Measurements from ENCODE around the gene S100G. TPM values are rescaled to one million over a fixed set of nuclear protein-coding genes. Genes with fewer than 3 reads are reported as not detected.

Gene S100G
- polyA plus RNA-seq, 1 of the 3 experiments (the other 2 are of a cell fraction) = not detected

DNA sequence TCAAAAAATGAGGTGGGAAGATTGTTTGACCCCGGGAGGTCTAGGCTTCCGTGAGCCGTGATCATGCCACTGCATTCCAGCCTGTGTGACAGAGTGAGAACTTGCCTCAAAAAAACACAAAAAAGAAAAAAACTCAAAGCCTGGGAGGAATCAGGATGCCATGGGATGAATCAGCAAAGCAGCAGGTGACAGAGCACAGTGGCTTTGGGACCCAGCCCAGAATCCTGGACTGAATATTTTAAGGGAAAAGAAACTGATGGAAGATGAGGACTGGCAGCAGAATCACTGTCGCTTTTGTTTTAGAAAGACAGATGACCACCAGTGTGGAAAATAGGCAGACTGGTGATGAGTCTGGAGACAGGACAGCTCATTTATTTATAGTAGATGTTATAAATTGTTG lies 16.6 kb downstream of the S100G start (continued):
- TF ChIP-seq, protein P1, sequence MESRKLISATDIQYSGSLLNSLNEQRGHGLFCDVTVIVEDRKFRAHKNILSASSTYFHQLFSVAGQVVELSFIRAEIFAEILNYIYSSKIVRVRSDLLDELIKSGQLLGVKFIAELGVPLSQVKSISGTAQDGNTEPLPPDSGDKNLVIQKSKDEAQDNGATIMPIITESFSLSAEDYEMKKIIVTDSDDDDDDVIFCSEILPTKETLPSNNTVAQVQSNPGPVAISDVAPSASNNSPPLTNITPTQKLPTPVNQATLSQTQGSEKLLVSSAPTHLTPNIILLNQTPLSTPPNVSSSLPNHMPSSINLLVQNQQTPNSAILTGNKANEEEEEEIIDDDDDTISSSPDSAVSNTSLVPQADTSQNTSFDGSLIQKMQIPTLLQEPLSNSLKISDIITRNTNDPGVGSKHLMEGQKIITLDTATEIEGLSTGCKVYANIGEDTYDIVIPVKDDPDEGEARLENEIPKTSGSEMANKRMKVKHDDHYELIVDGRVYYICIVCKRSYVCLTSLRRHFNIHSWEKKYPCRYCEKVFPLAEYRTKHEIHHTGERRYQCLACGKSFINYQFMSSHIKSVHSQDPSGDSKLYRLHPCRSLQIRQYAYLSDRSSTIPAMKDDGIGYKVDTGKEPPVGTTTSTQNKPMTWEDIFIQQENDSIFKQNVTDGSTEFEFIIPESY (IDR thresholded peaks at IDR 0.05; ENCODE audit: borderline replicate concordance, low read depth) = no peak
- TF ChIP-seq FOSL2 (IDR thresholded peaks at IDR 0.05; ENCODE audit: borderline replicate concordance, low read depth) = no peak
- TF ChIP-seq, protein P2, sequence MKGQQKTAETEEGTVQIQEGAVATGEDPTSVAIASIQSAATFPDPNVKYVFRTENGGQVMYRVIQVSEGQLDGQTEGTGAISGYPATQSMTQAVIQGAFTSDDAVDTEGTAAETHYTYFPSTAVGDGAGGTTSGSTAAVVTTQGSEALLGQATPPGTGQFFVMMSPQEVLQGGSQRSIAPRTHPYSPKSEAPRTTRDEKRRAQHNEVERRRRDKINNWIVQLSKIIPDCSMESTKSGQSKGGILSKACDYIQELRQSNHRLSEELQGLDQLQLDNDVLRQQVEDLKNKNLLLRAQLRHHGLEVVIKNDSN (IDR thresholded peaks at IDR 0.05; ENCODE audit: borderline replicate concordance, low read depth) = no peak
- TF ChIP-seq YY1 (IDR thresholded peaks at IDR 0.05; ENCODE audit: low read depth) = no peak
- no peak for TF ChIP-seq EZH2phosphoT487 (IDR thresholded peaks at IDR 0.05; ENCODE audit: borderline replicate concordance, low read depth)
- TF ChIP-seq RCOR1 (IDR thresholded peaks at IDR 0.05; ENCODE audit: low read length) = no peak
- TF ChIP-seq MEF2A (IDR thresholded peaks at IDR 0.05; ENCODE audit: borderline replicate concordance, low read depth) = no peak
- TF ChIP-seq, protein P3, sequence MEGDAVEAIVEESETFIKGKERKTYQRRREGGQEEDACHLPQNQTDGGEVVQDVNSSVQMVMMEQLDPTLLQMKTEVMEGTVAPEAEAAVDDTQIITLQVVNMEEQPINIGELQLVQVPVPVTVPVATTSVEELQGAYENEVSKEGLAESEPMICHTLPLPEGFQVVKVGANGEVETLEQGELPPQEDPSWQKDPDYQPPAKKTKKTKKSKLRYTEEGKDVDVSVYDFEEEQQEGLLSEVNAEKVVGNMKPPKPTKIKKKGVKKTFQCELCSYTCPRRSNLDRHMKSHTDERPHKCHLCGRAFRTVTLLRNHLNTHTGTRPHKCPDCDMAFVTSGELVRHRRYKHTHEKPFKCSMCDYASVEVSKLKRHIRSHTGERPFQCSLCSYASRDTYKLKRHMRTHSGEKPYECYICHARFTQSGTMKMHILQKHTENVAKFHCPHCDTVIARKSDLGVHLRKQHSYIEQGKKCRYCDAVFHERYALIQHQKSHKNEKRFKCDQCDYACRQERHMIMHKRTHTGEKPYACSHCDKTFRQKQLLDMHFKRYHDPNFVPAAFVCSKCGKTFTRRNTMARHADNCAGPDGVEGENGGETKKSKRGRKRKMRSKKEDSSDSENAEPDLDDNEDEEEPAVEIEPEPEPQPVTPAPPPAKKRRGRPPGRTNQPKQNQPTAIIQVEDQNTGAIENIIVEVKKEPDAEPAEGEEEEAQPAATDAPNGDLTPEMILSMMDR (IDR thresholded peaks at IDR 0.05) = no peak
- no peak for TF ChIP-seq CHD2 (IDR thresholded peaks at IDR 0.05; ENCODE audit: low read length, partially characterized antibody)
- no peak for TF ChIP-seq POLR2AphosphoS5 (IDR thresholded peaks at IDR 0.05; ENCODE audit: low read depth, low read length)
- peak; percentile 21; the same call in 1 of the 2 replicates for TF ChIP-seq NFIC (IDR thresholded peaks at IDR 0.05; ENCODE audit: borderline replicate concordance)
- TF ChIP-seq, protein P4, sequence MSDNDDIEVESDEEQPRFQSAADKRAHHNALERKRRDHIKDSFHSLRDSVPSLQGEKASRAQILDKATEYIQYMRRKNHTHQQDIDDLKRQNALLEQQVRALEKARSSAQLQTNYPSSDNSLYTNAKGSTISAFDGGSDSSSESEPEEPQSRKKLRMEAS (IDR thresholded peaks at IDR 0.05; ENCODE audit: low read depth) = peak; percentile 36; the same call in 1 of the 2 replicates
- no peak for TF ChIP-seq GATA2 (CRISPR knock-in tag; IDR thresholded peaks at IDR 0.05)
- TF ChIP-seq EP300 (IDR thresholded peaks at IDR 0.05; ENCODE audit: borderline replicate concordance in 1 of 2, low read depth in 1 of 2, low read length in 1 of 2) = peak in 1 of 2 experiments; percentile 14; a peak in 1 of 4 replicates

DNA sequence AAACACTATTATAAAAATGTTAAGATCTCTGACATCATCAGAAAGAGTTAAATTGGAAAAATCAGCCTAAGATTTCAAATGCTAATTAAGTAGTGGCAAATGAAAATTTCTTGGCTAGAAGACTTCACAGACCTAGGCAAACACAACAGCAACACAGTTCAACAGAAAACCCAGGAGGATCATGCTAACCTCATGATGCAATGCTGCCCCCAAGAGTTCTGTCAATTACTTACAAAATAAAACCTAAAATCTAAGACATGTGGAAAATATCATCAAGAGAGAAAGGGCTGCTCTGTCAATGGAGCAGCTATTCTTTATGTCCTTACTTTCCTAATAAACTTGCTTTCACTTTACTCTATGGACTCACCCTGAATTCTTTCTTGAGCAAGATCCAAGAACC lies 21.0 kb downstream of the S100G start:
- H2AFZ ChIP-seq (ENCODE audit: low read depth) = no peak overlapping the region
- no peaks in the 10 kb centered on the region for H3K9me2 ChIP-seq
- 0 out of 4 replicates have a peak, but pooled peaks cover 0 to 7% of the 10 kb centered on the region in 2 experiments for H3K4me1 ChIP-seq (ENCODE audit: control insufficient read depth in 1 of 2, insufficient read depth in 2 of 2, low read depth in 1 of 2, low read length in 1 of 2)
- no peaks in the 10 kb centered on the region for H4K20me1 ChIP-seq (ENCODE audit: insufficient read depth)
- POLR2A ChIA-PET = no interaction called here
- H3K9me3 ChIP-seq = no peaks in the 10 kb centered on the region
- H3F3A ChIP-seq (replicated peaks; ENCODE audit: insufficient read depth) = peaks cover 8% of the 10 kb centered on the region
- H3K4me3 ChIP-seq (ENCODE audit: low read depth in 2 of 2, low read length in 1 of 2) = no peak overlapping the region
- peaks cover 5 to 8% of the 10 kb centered on the region in 2 experiments for H3K36me3 ChIP-seq (replicated peaks in 1 of 2; ENCODE audit: control insufficient read depth in 1 of 2, insufficient read depth in 2 of 2, low read length in 1 of 2)
- DNase-seq = peak; percentile 60
- no peak overlapping the region for H3K9ac ChIP-seq
- no peaks in the 10 kb centered on the region for H3K79me2 ChIP-seq (ENCODE audit: insufficient read depth)
- CTCF ChIA-PET = interaction anchor here (0.7 to 2.1 kb wide), 11 partner anchors 22 to 822 kb away, joined by 3 to 5 read pairs (median 4); partner anchors contain the start of gene GRPR
- H3K4me2 ChIP-seq = no peak overlapping the region
- no peak overlapping the region for H3K27ac ChIP-seq (ENCODE audit: low read depth in 2 of 2, low read length in 1 of 2)
- H3K27me3 ChIP-seq (ENCODE audit: insufficient read depth) = no peaks in the 10 kb centered on the region
- peak; percentile 61 for TF ChIP-seq SMC3 (IDR thresholded peaks at IDR 0.05; ENCODE audit: low read depth, low read length)
- TF ChIP-seq MXI1 (IDR thresholded peaks at IDR 0.05; ENCODE audit: low read depth, low read length) = no peak
- TF ChIP-seq RAD21 (IDR thresholded peaks at IDR 0.05; ENCODE audit: low read length) = peak; percentile 86
- TF ChIP-seq, protein P3 (IDR thresholded peaks at IDR 0.05) = peak; percentile 76
- no peak for TF ChIP-seq CHD2 (IDR thresholded peaks at IDR 0.05; ENCODE audit: low read length, partially characterized antibody)
- TF ChIP-seq TEAD4 (IDR thresholded peaks at IDR 0.05; ENCODE audit: borderline replicate concordance, insufficient read depth) = no peak
- TF ChIP-seq, protein P4 (IDR thresholded peaks at IDR 0.05; ENCODE audit: low read depth) = 0 out of 2 replicates have a peak, but pooled peaks have one; percentile 17
- TF ChIP-seq NRF1 (IDR thresholded peaks at IDR 0.05; ENCODE audit: low read depth, low read length) = no peak
- TF ChIP-seq GATA2 (CRISPR knock-in tag; IDR thresholded peaks at IDR 0.05) = no peak
